Posterior cingulate gyrus (tissue), 11 donors: ENCODE results near the gene HUNK.
"Not testable (repeated sequence)": the region's sequence is repeated elsewhere in the genome, so short reads cannot be mapped to it uniquely, and the experiment has no call there.

Experiments
- DNase-seq, 10 donors: peaks; one replicate each; pipeline versions ENCODE4 v3.0.0 to v3.0.0-alpha.2; 2020 to 2021; ENCODE audit warnings: mixed read lengths in 3 of 10
- intact Hi-C: fragments of 100-400 bp; cut with DNase I; formaldehyde crosslinking; loops from one replicate; pipeline ENCODE4 v1.15.1; 2023

The HUNK gene

DNA sequence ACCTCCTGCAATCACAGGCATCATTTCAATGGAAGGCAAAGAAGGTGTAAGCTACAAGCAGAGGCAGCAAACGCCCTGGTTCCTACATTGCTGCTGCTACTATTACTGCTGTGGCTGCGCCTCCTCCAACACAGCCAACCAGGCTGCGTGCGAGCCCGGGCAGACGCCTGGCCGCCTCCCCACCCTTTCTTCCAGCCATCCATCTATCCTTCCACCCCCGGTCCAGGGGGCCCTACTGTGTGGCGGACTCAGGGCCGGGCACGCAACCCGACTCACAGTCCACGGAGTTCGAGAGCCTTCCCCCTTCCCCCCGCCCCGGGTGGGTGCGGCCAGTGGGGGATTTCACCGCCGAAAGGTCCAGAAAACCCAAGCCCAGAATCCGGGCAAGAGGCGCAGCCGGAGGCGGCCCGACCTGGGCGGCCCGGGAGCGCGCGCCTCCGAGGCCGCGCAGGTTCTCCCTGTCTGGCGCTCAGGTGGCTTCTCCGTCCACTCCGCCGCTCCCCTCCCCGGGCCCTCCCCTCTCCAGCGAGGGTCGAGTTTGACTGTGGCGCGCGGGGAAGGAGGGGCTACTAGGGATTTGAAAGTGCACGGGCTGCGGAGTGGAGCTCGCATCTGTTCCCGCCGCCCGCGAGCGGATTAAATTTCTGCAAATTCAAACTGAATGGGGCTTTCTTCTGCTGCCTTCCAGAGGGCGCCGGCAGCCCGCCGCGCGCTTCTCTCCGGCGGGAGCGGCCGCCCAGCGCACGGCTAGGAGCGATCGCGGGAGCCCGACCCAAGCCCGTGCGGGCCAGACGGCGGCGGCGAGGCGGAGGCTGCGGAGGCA lies at the start of gene HUNK:
Gene HUNK (plus strand): TSS at position 569 of the 823 bp plus-strand sequence. CDS start 655 bp downstream, outside the sequence.
- intact Hi-C loops: loop anchor here (5.0 to 10.0 kb wide), 2 partner anchors 122 to 265 kb away; no protein-coding TSS in a partner anchor
- DNase-seq: peak in 9 of 10 donors; percentile 31 to 94 (median 56)

DNA sequence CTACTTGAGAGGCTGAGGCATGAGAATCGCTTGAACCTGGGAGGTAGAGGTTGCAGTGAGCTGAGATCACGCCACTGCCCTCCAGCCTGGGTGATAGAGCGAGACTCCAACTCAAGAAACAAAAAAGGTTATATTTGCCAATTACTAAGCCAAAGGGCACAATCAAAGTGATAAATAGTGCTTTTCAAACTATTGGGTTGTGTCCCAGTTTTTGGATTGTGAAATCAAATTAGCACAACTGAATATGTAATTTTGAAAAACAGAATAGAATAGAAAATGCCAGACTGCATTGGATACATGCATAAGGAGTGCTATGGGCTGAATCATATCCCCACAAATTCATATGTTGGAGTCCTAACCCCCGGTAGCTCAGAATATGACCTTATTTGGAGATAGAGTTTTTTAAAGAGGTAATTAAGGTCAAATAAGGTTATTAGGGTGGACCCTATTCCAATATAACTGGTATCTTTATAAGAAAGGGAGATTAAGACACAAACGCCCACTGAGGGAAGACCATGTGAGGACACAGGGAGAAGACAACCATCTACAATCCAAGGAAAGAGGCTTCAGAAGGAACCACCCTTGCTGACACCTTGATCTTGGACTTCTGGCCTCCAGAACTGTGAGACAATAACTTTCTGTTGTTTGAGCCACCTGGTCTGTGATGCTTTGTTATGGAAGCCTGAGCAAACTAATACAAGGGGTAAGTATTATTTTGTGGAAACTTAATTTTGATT lies 42.9 kb upstream of the HUNK start:
- intact Hi-C loops: no loop called here
- DNase-seq: no peak

DNA sequence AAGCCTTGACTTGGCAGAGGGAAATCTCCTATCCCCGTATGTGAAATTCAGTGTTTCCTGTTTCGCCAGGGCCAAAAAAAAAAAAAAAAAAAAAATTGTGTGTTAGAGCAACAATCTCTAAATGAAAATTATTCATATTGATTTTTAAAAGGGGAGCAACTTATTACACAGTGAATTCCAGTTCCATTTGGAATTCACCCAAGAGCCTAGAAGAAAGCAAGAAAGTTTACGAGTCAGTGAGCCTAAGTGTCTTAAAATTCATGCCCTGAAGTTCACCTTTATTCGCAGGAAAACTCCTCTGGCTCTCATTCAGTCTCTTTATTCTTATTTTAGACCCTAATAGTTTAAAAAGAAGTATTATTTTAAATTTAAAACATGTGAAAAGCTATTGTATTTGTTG lies 42.1 kb upstream of the HUNK start:
- intact Hi-C loops: no loop called here
- DNase-seq: no peak

DNA sequence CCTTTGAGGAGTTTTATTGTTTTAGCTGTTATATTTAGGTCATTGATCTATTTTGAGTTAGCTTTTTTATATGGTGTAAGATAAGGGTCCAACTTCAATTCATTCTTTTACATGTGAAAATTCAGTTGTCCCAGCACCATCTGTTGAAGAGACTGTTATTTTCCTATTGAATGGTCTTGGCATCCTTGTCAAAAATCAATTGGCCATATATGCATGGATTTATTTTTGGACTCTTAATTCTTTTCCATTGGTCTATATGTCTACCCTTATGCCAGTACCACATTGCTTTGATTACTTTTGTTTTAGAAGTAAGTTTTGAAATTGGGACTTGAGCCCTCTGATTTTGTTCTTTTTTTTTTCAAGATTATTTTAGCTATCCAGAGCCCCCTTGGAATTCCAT lies 35.8 kb upstream of the HUNK start:
- no peak for DNase-seq
- intact Hi-C loops: no loop called here

DNA sequence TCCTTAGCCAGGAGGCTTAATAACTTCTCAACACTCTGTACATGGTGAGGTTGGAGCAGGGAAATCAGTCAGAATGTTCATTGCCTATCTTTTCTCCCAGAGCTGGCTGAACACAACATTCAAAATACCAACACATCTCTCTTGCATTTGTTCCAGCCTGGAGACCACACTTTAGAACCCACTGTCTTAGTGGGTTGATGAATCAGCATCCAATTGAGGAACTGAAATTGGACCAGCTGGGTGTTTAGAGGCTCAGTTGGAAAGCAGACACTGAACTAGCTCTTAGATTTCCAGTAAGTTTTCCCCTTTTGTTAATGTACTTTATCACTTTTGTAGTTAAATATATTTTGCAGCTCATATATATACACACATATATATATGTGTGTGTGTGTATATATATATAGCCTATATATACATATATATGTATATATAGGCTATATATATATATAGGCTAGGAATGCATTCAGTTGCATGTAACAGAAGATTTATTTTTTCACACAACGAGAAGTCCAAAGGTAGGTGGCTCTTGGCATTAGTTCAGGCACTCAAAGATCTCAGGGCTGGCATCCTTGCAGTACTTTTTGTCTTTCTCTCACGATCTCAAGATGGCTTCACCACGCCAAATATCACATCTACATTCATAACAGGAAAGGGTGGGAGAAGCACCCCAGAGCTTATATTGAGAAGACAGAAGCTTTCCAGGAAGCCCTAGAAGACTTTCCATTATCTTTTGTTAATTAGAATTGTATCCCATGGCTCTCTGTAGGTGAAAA lies 35.0 kb upstream of the HUNK start:
- DNase-seq: no peak
- intact Hi-C loops: no loop called here

DNA sequence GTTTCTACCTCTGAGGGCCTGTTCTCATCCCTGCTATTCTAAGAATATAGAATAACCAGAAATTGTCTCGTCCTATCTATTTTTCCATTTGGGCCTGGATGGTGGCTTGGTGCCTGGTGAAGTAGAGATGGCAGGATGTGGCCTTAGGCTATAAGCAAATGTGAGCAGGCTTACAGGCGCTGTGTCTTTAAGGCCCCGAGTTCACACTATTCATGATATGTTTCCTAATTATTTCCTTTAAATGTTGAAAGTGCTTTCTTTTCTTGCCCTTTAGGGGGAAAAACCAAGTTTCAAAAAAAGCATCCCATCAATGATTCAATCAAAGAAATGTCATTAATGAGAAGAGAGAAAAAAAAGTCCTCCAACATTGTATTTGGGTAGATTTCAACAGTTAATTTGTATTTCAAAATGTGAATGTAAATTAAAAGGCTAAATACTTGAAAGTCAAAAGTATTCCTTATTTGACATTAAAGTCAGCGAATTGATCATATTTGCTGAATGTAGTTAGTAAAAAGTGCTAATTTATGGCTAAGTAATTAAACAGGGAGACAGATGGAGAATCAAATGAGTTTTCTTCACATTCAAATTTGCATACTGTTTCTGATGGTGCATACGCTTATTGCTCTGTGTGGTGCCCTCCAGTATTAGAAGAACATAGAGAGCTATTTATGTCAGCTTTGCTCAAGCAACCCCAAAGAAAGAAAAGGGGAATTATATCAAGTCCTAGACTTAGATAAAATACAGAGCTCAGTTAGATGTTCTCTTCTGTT lies 34.0 kb upstream of the HUNK start:
- no peak for DNase-seq
- intact Hi-C loops: no loop called here

DNA sequence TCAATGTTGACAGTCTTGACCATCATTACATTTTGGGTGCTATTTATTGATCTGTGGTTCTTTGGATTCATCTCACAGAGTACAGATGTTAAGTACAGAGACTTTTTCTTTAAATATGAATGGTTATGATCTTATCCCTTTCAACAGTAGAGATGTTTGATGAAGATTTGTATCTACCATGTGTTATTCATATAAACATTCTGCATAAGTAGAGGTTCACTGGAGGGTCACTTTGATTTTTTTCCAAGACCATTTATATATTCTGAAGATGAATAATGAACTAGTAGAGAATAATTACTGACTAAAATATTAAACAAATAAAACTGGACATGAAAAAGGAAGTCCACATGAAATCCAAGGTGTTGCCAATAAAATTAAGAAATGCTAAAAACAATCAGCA lies 28.6 kb upstream of the HUNK start:
- intact Hi-C loops: no loop called here
- DNase-seq: no peak

DNA sequence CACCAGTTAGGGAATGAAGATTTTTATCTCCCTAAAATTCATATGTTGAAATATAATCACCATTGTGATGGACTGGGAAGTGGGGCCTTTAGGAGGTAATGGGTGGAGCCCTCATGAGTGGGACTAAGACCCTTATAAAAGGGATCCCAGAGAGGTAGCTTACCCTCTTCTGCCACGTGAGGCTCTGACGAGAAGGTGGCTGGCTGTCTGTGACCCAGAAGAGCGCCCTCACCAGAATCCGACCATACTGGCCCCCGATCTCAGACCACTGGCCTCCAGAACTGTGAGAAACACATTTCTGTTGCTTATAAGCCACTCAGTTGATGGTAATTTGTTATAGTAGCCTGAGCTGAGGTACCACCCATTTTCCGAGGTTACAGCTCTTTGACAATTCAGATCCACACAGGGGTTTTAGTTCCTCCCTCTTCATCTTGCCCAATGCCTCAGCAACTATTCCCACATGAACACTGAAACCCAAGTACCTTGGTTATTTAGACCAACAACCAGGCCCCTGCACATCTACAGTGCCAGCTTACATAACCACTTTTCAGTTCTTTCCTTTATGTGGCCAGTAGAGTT lies 27.6 kb upstream of the HUNK start:
- intact Hi-C loops: no loop called here
- no peak for DNase-seq

DNA sequence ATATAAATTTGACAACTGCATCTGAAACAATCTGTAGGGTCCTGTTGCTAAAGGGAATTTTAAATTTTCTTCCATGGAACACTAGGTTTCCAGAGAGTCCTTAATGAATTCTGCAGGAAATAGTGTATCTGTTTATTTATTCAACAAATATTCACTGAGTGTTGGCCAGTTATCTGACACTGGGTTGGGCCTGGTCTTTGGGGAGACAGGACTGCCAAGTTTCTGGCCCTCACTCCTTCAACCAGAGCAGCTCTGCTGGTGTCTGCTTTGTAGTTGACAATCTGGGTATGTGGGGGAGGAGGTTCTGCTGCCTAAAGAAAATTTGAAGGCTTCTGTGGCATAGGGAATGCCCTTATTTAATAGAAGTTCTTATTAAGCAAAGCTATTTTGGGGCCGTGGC lies 26.1 kb upstream of the HUNK start:
- intact Hi-C loops: no loop called here
- DNase-seq: no peak

DNA sequence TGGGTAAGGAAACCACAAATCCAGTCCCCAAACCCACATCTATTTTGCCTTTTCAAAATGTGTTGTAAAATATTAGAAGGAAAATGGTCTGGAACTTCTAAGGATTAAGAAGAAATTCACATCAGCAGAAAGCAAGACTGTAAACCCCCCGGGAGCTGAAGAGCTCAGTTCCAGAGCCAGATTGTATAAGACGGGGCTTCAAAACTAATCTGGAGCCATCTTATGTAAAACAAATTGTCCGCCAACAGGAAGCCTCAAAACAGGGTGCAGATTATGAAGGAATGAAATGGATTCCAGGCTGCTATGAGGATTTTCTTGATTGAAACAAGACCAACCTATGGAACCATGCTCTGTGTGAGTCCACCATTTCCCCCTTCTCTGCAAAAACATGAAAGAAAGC lies 25.1 kb upstream of the HUNK start:
- intact Hi-C loops: no loop called here
- no peak for DNase-seq

DNA sequence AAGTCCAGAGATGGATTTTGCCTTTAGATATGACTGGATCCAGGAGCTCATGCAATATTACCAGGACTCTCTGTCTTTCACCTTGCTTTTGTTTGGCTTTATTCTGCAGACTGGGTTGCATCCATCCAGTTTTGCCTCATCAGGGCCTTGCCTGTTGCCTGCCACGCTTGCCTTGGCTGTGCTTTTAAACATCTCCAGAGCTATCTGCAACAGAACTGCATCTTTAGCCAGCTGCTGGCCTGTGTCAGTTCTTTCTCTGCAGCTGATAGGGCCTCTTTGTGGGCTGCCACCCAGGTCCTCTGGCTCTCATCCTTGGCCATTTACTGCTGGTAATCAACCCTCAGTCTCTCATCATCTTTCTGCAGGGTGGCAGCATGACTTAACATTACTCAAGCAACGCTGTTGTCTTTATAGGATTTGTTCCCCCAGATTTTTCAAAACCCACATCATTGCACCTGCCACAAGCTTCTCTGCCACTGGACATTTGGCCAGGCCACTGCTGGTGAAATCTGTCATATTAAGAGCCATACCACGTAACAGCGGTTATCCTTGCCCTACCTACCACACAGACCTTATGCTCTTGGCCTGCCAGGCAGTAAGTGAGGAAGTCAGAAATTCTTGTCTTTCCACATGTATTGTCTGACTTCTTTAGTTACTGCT lies 24.4 kb upstream of the HUNK start:
- DNase-seq: no peak
- intact Hi-C loops: no loop called here

DNA sequence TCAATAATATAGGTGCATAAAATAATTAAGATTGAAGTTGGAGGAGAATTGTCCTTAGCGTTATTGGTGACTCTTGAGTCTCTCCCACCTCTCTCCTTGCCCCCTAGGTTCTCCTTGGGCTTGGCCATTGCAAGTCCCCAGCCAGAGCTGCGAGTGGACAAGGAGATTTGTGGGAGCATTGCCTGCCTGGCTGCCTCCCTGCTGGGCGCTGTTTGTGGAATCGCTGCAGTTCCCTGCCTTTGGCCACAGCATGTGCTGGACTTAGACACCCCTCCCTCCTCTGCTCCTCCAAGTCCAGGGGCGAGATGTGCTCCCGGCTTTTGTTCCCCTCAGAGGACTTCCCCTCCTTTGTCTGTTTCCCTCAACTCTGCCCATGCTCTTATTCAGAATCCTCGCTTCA lies 21.9 kb upstream of the HUNK start:
- intact Hi-C loops: no loop called here
- DNase-seq: no peak

DNA sequence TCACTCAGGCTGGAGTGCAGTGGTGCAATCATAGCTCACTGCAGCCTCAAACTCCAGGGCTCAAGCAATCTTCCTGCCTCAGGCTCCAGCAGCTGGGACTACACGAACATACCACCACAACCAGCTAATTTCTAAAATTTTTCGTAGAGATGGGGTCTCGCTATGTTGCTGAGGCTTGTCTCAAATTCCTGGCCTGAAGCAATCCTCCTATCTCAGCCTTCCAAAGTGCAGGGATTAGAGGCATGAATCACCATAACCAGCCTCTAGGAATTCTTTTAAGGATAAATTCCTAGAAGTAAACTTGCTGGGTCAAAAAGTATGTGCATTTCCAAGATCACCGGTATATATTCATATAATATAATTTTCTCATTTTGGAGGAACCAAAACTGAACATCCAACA lies 17.6 kb upstream of the HUNK start:
- no peak for DNase-seq
- intact Hi-C loops: no loop called here

DNA sequence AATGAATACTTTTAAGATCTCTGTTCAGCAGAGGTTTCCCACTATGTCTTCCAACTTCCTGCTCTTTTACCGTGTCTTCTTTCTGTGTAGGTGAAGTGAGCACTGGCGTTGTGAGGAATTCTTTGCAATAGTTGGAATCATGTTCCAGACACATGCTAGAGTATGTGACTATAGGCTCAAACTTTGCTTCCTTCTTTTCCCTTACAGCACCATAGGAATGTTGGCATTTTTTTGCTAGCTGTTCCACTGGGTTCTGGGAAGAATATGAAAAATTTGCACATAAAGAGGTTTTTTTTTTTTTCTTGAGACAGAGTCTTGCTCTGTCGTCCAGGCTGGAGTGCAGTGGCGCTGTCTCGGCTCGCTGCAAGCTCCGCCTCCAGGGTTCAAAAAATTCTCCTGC lies 15.7 kb upstream of the HUNK start:
- DNase-seq: no peak
- intact Hi-C loops: no loop called here

DNA sequence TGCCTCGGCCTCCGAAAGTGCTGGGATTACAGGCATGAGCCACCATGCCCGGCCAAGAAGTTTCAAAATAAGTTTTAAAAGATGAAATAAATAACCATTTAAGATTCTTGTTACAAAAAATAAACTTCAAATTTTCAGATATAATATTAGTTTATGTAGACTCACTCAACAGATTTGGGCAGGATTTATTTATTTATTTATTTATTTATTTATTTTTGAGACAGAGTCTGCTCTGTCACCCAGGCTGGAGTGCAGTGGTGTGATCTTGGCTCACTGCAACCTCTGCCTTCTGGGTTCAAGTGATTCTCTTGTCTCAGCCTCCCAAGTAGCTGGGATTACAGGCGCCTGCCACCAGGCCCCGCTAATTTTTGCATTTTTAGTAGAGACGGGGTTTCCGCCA lies 15.2 kb upstream of the HUNK start:
- DNase-seq, intact Hi-C loops: not testable (repeated sequence)

DNA sequence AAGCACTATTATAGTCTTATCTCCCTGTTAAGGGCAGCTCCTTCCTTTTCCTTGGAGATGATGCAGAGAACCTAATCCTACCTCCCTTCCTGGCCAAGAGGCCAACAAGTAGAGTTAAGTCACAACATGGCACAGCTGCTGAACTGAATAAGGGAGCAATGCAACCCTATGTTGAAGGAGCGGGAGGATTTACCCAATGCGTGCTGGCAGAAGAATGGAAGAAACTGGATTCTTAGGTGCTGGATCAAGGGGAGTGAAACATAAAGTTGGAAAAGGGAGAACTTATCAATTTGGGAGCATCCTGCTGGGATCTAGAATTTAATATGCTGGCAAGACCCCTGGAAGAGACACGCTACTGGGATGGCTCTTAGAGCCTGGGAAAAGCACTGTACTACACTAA lies 12.0 kb upstream of the HUNK start:
- intact Hi-C loops: no loop called here
- no peak for DNase-seq

DNA sequence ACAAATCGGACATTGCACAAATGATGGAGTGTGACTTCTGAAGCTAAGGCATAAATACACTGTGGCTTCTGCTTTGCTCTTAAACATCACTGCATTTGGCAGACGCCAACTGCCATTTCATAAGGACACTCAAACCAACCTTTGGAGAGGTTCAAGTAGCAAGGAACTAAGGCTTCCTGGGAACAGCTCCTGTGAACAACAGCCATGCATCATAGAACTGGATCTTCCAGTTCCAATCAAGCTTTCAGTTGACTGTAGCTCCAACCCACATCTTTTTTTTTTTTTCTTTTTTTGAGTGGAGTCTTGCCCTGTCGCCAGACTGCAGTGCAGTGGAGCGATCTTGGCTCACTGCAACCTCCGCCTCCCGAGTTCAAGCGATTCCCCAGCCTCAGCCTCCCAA lies 10.7 kb upstream of the HUNK start:
- intact Hi-C loops: no loop called here
- no peak for DNase-seq

DNA sequence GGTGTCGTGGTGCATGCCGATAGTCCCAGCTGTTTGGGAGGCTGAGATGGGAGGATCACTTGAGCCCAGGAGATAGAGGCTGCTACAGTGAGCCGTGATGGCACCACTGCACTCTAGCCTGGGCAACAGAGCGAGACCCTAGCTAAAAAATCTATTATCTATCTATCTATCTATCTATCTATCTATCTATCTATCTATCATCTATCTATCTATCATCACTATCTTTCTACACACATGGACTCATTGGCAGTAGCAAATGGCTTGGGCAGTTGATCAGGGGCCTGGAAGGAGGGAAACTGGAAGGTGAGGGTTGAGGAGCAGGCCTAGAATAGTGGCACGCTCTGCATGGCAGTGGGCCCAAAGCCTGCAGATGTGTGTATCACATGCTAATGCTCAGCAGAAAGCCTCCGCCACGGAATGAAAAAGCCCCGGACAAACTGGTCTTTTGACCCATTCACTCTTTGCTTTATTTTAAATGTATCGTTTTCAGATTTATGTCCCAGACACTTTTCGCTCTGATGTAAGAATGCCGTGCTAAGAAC lies 7.3 kb upstream of the HUNK start:
- DNase-seq: peak in 6 of 10 donors; percentile 25 to 85 (median 35)
- intact Hi-C loops: loop anchor here (5.0 kb wide), 1 partner anchor 78 kb away; no protein-coding TSS in a partner anchor

DNA sequence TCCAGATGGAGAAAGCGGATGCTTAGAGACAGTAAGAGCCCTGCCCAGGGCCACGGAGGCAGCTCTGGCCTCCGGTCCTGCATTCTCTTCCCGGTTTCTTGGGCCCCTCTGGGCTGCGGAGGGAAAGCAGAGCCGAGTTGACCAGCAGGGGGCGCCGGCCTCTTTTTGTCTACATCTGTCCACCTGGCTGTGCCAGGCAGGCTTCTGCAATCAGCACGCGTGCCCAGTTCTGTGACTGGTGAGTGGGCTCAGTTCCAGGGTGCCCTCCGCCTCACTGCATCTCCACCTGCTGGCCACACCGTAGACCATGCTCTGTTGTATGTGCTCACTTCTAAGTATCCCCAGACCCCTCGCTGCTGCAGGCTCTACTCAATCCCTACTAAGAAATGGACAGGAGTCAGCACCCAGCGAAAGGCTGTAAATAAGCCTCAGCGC lies 6.7 kb upstream of the HUNK start:
- DNase-seq: peak; percentile 81 to 98 (median 92)
- intact Hi-C loops: loop anchor here (1.0 to 5.0 kb wide), 2 partner anchors 79 to 392 kb away; no protein-coding TSS in a partner anchor
